Activated gamma-delta T cell treated with Interleukin-2 at 50 U/mL for 16 hours (primary cell): ENCODE results near the gene ELOA.
"Not testable (repeated sequence)": the region's sequence is repeated elsewhere in the genome, so short reads cannot be mapped to it uniquely, and the experiment has no call there.

Experiments
- DNase-seq: peaks from one replicate; pipeline ENCODE4 v3.0.0-alpha.2; 2020

The ELOA gene

GRCh38 chr1:23787701-23788100, 44.4 kb downstream of the ELOA start:
- DNase-seq, result no peak

- no peak for DNase-seq
Measured at GRCh38 chr1:23788695-23789094, 45.4 kb downstream of the ELOA start.

- DNase-seq, result peak; percentile 79
Measured at GRCh38 chr1:23790696-23791515, 47.6 kb downstream of the ELOA start, which contains the start of gene LYPLA2. LYPLA2 (plus strand) TSS chr1:23791145; CDS start chr1:23792683, 1,538 bp downstream.

- no peak for DNase-seq
Measured at GRCh38 chr1:23791516-23792047, 48.3 kb downstream of the ELOA start.

GRCh38 chr1:23792151-23792945, 49.1 kb downstream of the ELOA start:
- DNase-seq, result no peak

GRCh38 chr1:23793018-23793781, 49.9 kb downstream of the ELOA start:
- peak; percentile 22 for DNase-seq

- DNase-seq, result no peak
Measured at GRCh38 chr1:23793861-23794731, 50.8 kb downstream of the ELOA start.

- not testable (repeated sequence) for DNase-seq
Measured at GRCh38 chr1:23794732-23795182, 51.5 kb downstream of the ELOA start.

GRCh38 chr1:23795676-23796465, 52.6 kb downstream of the ELOA start:
- no peak for DNase-seq

GRCh38 chr1:23796466-23797271, 53.4 kb downstream of the ELOA start:
- DNase-seq, result no peak

- no peak for DNase-seq
Measured at GRCh38 chr1:23797478-23798448, 54.5 kb downstream of the ELOA start.

- DNase-seq, result no peak
Measured at GRCh38 chr1:23798662-23799142, 55.4 kb downstream of the ELOA start.

GRCh38 chr1:23799255-23799569, 55.9 kb downstream of the ELOA start:
- no peak for DNase-seq

GRCh38 chr1:23799570-23800399, 56.5 kb downstream of the ELOA start:
- DNase-seq, result peak; percentile 30

GRCh38 chr1:23800400-23801337, 57.4 kb downstream of the ELOA start, which contains the start of gene GALE:
GALE (minus strand) TSS chr1:23800754; CDS start chr1:23799007, 1,747 bp downstream.
- peak; percentile 98 for DNase-seq

- DNase-seq, result no peak
Measured at GRCh38 chr1:23801338-23801748, 58.1 kb downstream of the ELOA start.
